H9 (cell line): Measurements from ENCODE around the gene GLB1L2. TPM values are rescaled to one million over a fixed set of nuclear protein-coding genes. Genes with fewer than 3 reads are reported as not detected.

Experiments
- DNase-seq: peaks from one replicate; pipeline ENCODE4 v3.0.0-alpha.2; 2017
- H2AFZ ChIP-seq: one replicate; pipeline ENCODE4 v1.6.1; 2013; ENCODE audit warnings: mild to moderate bottlenecking, low read length, control low read depth, moderate library complexity
- H2AK5ac ChIP-seq: 2 replicates; pipeline ENCODE4 v1.6.1; 2013; ENCODE audit warnings: low read length, control low read depth, mixed read lengths; ENCODE audit not compliant: insufficient read length
- H2BK120ac ChIP-seq: one replicate; pipeline ENCODE4 v1.6.1; 2013; ENCODE audit warnings: low read depth, mild to moderate bottlenecking, low read length, control low read depth, inconsistent platforms; ENCODE audit not compliant: poor library complexity, severe bottlenecking
- H2BK12ac ChIP-seq: 2 replicates; pipeline ENCODE4 v1.6.1; 2013; ENCODE audit warnings: low read length, control low read depth, mixed read lengths, low read depth; ENCODE audit not compliant: insufficient read length
- H2BK15ac ChIP-seq: 2 replicates; pipeline ENCODE4 v1.6.1; 2013; ENCODE audit warnings: low read depth, low read length, control low read depth
- H2BK20ac ChIP-seq: one replicate; pipeline ENCODE4 v1.6.1; 2013; ENCODE audit warnings: low read depth, mild to moderate bottlenecking, low read length, control low read depth, inconsistent platforms; ENCODE audit not compliant: poor library complexity, severe bottlenecking
- H2BK5ac ChIP-seq: 2 replicates; pipeline ENCODE4 v1.6.1; 2013; ENCODE audit warnings: low read length, control low read depth, mixed read lengths; ENCODE audit not compliant: insufficient read length
- H3K14ac ChIP-seq: 2 replicates; pipeline ENCODE4 v1.6.1; 2013; ENCODE audit warnings: low read length, control low read depth; ENCODE audit not compliant: insufficient read depth
- H3K18ac ChIP-seq: 2 replicates; pipeline ENCODE4 v1.6.1; 2013; ENCODE audit warnings: low read depth, mild to moderate bottlenecking, mixed read lengths, low read length, control low read depth; ENCODE audit not compliant: insufficient read length
- H3K23ac ChIP-seq: 2 replicates; pipeline ENCODE4 v1.6.1; 2013; ENCODE audit warnings: low read length, control low read depth, mixed read lengths, low read depth; ENCODE audit not compliant: insufficient read length
- H3K23me2 ChIP-seq: 2 replicates; pipeline ENCODE4 v1.6.1; 2013; ENCODE audit warnings: low read depth, mild to moderate bottlenecking, mixed read lengths, low read length, control low read depth; ENCODE audit not compliant: insufficient read length, poor library complexity, severe bottlenecking
- H3K27ac ChIP-seq: 2 replicates; pipeline ENCODE4 v1.5.1; 2013; ENCODE audit warnings: low read length, control low read depth, mixed read lengths, low read depth; ENCODE audit not compliant: insufficient read length
- H3K27me3 ChIP-seq: 2 replicates; pipeline ENCODE4 v1.6.1; 2013; ENCODE audit warnings: low read length, control low read depth, inconsistent platforms; ENCODE audit not compliant: insufficient read depth
- H3K4ac ChIP-seq: 2 replicates; pipeline ENCODE4 v1.6.1; 2013; ENCODE audit warnings: low read depth, mild to moderate bottlenecking, control low read depth, inconsistent platforms, low read length, moderate library complexity
- H3K4me1 ChIP-seq: 2 replicates; pipeline ENCODE4 v1.6.1; 2013; ENCODE audit warnings: low read length, control low read depth, inconsistent platforms; ENCODE audit not compliant: insufficient read depth
- H3K4me2 ChIP-seq: 2 replicates; pipeline ENCODE4 v1.6.1; 2013; ENCODE audit warnings: low read length, control low read depth, mixed read lengths; ENCODE audit not compliant: insufficient read length, insufficient read depth
- H3K56ac ChIP-seq: 2 replicates; pipeline ENCODE4 v1.6.1; 2013; ENCODE audit warnings: low read depth, mild to moderate bottlenecking, mixed read lengths, low read length, control low read depth; ENCODE audit not compliant: insufficient read length
- H3K79me1 ChIP-seq: 2 replicates; pipeline ENCODE4 v1.6.1; 2013; ENCODE audit warnings: low read depth, mild to moderate bottlenecking, moderate library complexity, low read length, control low read depth, inconsistent platforms; ENCODE audit not compliant: insufficient read depth, poor library complexity, severe bottlenecking
- H3K79me2 ChIP-seq: 2 replicates; pipeline ENCODE4 v1.6.1; 2013; ENCODE audit warnings: low read length, control low read depth, inconsistent platforms; ENCODE audit not compliant: insufficient read depth
- H3K9ac ChIP-seq: 2 replicates; pipeline ENCODE4 v1.6.1; 2013; ENCODE audit warnings: low read length, control low read depth, mixed read lengths; ENCODE audit not compliant: insufficient read length; ENCODE audit errors: extremely low read depth
- H3K9me3 ChIP-seq: one replicate; pipeline ENCODE4 v1.6.1; 2013; ENCODE audit warnings: low read depth, low read length, inconsistent platforms; ENCODE audit not compliant: control insufficient read depth
- H3T11ph ChIP-seq: one replicate; pipeline ENCODE4 v1.6.1; 2013; ENCODE audit warnings: mild to moderate bottlenecking, low read length, control low read depth, inconsistent platforms
- H4K20me1 ChIP-seq: one replicate; pipeline ENCODE4 v1.6.1; 2013; ENCODE audit not compliant: control insufficient read depth, insufficient read length, insufficient read depth
- H4K5ac ChIP-seq: 2 replicates; pipeline ENCODE4 v1.6.1; 2013; ENCODE audit warnings: low read depth, mild to moderate bottlenecking, mixed read lengths, low read length, control low read depth; ENCODE audit not compliant: insufficient read length
- H4K8ac ChIP-seq: replicated peaks from 2 replicates; pipeline ENCODE4 v1.6.1; 2013; ENCODE audit warnings: low read length, control low read depth, mixed read lengths, low read depth; ENCODE audit not compliant: insufficient read length
- H4K91ac ChIP-seq: 2 replicates; pipeline ENCODE4 v1.6.1; 2013; ENCODE audit warnings: low read depth, mild to moderate bottlenecking, moderate library complexity, mixed read lengths, low read length, control low read depth; ENCODE audit not compliant: insufficient read length
- H3K27ac Mint-ChIP-seq, 3 experiments: 2 replicates in 2 of 3; 3 replicates in 1 of 3; pipeline ENCODE4 v1.8.0; 2020 to 2021; ENCODE audit warnings: mixed read lengths in 3 of 3, mild to moderate bottlenecking in 1 of 3, moderate library complexity in 1 of 3
- H3K27me3 Mint-ChIP-seq: 2 replicates; pipeline ENCODE4 v1.8.0; 2021; ENCODE audit warnings: low read depth, mild to moderate bottlenecking, moderate library complexity, mixed read lengths
- H3K36me3 Mint-ChIP-seq, 3 experiments: 2 replicates in 2 of 3; 3 replicates in 1 of 3; pipeline ENCODE4 v1.8.0; 2020 to 2021; ENCODE audit warnings: low read depth in 3 of 3, mixed read lengths in 3 of 3; ENCODE audit not compliant: insufficient read depth in 1 of 3
- H3K4me1 Mint-ChIP-seq, 2 experiments: 2 replicates each; pipeline ENCODE4 v1.8.0; 2020; ENCODE audit warnings: mixed read lengths in 2 of 2
- H3K4me3 Mint-ChIP-seq, 2 experiments: 2 replicates in 1 of 2; 3 replicates in 1 of 2; pipeline ENCODE4 v1.8.0; 2020 to 2021; ENCODE audit warnings: mild to moderate bottlenecking in 2 of 2, mixed read lengths in 2 of 2, moderate library complexity in 1 of 2
- H3K9me3 Mint-ChIP-seq, 2 experiments: 2 replicates in 1 of 2; 3 replicates in 1 of 2; pipeline ENCODE4 v1.8.0; 2020; ENCODE audit warnings: mild to moderate bottlenecking in 2 of 2, mixed read lengths in 2 of 2, moderate library complexity in 1 of 2
- WGBS: extraction: QIAGEN DNeasy Blood & Tissue Kit; methylation state at CpG from one replicate; pipeline ENCODE4 v1.1.7; 2013; ENCODE audit warnings: missing lambda C conversion rate, low lambda C conversion rate, mixed read lengths; ENCODE audit not compliant: insufficient read length; ENCODE audit errors: extremely low coverage; 5-methylcytosine and 5-hydroxymethylcytosine counted together
- total RNA-seq: library from RNA; stranded (reverse); gene quantifications from 2 replicates; pipeline ENCODE4 v1.2.1, GENCODE V29; 2021
- TF ChIP-seq, protein P1 (sequence below): fragments of 200-600 bp; sonication (generic); conservative IDR thresholded peaks from 3 replicates; pipeline ENCODE4 v1.8.0; 2021; ENCODE audit warnings: antibody characterized with exemption, mild to moderate bottlenecking

Gene GLB1L2
- total RNA-seq, 1 experiment from 2014 or later, result 2.4 TPM

DNA sequence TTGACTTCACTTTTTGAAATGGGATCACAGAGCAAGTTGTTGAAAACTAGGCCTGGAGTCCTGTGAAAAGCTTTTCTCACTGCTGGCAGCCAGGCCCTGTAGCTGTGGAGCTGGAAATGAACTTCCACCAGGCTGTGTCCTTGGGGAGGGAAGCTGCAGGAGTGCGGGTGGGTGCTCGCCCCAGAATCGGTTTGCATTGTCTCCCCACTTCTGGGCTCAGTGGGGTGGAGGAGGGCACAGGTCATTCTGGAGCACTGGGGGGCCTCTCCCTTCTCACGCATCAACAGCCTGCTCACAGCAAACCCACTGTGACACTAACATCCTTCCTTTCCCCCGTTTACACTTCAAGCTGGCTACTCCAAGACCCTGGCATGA is 15.2 kb downstream of the GLB1L2 start:
- H3K27me3 Mint-ChIP-seq, result peaks cover 16% of the 10 kb centered on the region
- H3K9me3 ChIP-seq, result no peaks in the 10 kb centered on the region
- H3K9ac ChIP-seq, result no peak overlapping the region
- H4K91ac ChIP-seq, result no peak overlapping the region
- no peaks in the 10 kb centered on the region for H3K79me2 ChIP-seq
- no peaks in the 10 kb centered on the region for H3K9me3 Mint-ChIP-seq
- no peak overlapping the region for H3K27ac ChIP-seq
- H2BK15ac ChIP-seq, result no peak overlapping the region
- H2BK120ac ChIP-seq, result no peak overlapping the region
- H2AK5ac ChIP-seq, result no peak overlapping the region
- no peak overlapping the region for H4K5ac ChIP-seq
- H3K23me2 ChIP-seq, result no peaks in the 10 kb centered on the region
- H4K8ac ChIP-seq, result no peak overlapping the region
- no peak overlapping the region for H3K4me3 Mint-ChIP-seq
- H4K20me1 ChIP-seq, result no peaks in the 10 kb centered on the region
- peak overlapping the region in 1 of 3 experiments; percentile 9; a peak in 1 of 7 replicates for H3K27ac Mint-ChIP-seq
- H2BK5ac ChIP-seq, result no peak overlapping the region
- H3K27me3 ChIP-seq, result no peaks in the 10 kb centered on the region
- peaks cover 11 to 12% of the 10 kb centered on the region in 2 experiments for H3K4me1 Mint-ChIP-seq
- H3K36me3 Mint-ChIP-seq, result no peaks in the 10 kb centered on the region; a peak in 1 of 7 replicates
- peaks cover 7% of the 10 kb centered on the region; the same call in 1 of the 2 replicates for H3K4me1 ChIP-seq
- H2BK12ac ChIP-seq, result no peak overlapping the region
- no peak overlapping the region for H2BK20ac ChIP-seq
- no peak overlapping the region for H3K4ac ChIP-seq
- H3K79me1 ChIP-seq, result no peaks in the 10 kb centered on the region
- TF ChIP-seq, protein P1, sequence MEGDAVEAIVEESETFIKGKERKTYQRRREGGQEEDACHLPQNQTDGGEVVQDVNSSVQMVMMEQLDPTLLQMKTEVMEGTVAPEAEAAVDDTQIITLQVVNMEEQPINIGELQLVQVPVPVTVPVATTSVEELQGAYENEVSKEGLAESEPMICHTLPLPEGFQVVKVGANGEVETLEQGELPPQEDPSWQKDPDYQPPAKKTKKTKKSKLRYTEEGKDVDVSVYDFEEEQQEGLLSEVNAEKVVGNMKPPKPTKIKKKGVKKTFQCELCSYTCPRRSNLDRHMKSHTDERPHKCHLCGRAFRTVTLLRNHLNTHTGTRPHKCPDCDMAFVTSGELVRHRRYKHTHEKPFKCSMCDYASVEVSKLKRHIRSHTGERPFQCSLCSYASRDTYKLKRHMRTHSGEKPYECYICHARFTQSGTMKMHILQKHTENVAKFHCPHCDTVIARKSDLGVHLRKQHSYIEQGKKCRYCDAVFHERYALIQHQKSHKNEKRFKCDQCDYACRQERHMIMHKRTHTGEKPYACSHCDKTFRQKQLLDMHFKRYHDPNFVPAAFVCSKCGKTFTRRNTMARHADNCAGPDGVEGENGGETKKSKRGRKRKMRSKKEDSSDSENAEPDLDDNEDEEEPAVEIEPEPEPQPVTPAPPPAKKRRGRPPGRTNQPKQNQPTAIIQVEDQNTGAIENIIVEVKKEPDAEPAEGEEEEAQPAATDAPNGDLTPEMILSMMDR, result no peak
- no peak overlapping the region for H3T11ph ChIP-seq
- H3K4me2 ChIP-seq, result no peak overlapping the region
- WGBS, result no CpG with 5 or more reads among the region's 5 CpGs
- H2AFZ ChIP-seq, result no peak overlapping the region
- peak; percentile 19 for DNase-seq
- no peak overlapping the region for H3K23ac ChIP-seq
- H3K18ac ChIP-seq, result no peak overlapping the region
- no peak overlapping the region; the same call in 1 of the 2 replicates for H3K14ac ChIP-seq
- H3K56ac ChIP-seq, result no peak overlapping the region
